GM23338 (cell line): ENCODE data around the gene FRYL. TPM values are rescaled to one million over a fixed set of nuclear protein-coding genes. Genes with fewer than 3 reads are reported as not detected.

Experiments
- ATAC-seq: fragments of 200-7000 bp; cut with Tn5 transposase; 3 replicates; pipeline ENCODE4 v1.9.1; 2020
- DNase-seq: peaks from one replicate; pipeline ENCODE4 v3.0.0-alpha.2; 2015; ENCODE audit warnings: low spot score
- H2AFZ ChIP-seq: fragments of 200-600 bp; sonication (generic); 2 replicates; pipeline ENCODE4 v1.8.0; 2016; ENCODE audit warnings: antibody characterized with exemption, mild to moderate bottlenecking, moderate library complexity
- H3F3A ChIP-seq: fragments of 200-600 bp; sonication (generic); replicated peaks from 2 replicates; pipeline ENCODE4 v1.8.0; 2017; ENCODE audit warnings: antibody characterized with exemption, mixed run types, low read depth
- H3K27ac ChIP-seq: fragments of 200-600 bp; sonication (generic); 2 replicates; pipeline ENCODE4 v1.6.1; 2016; ENCODE audit warnings: low read depth
- H3K27me3 ChIP-seq: fragments of 200-600 bp; sonication (generic); 2 replicates; pipeline ENCODE4 v1.8.0; 2016; ENCODE audit warnings: mild to moderate bottlenecking, mixed run types, moderate library complexity; ENCODE audit not compliant: insufficient read depth
- H3K36me3 ChIP-seq: fragments of 200-600 bp; sonication (generic); 2 replicates; pipeline ENCODE4 v1.8.0; 2016; ENCODE audit warnings: mild to moderate bottlenecking; ENCODE audit not compliant: insufficient read depth
- H3K4me1 ChIP-seq: fragments of 200-600 bp; sonication (generic); 2 replicates; pipeline ENCODE4 v1.8.0; 2016; ENCODE audit warnings: mild to moderate bottlenecking, moderate library complexity; ENCODE audit not compliant: insufficient read depth
- H3K4me2 ChIP-seq: fragments of 200-600 bp; sonication (generic); 2 replicates; pipeline ENCODE4 v1.7.1; 2017; ENCODE audit warnings: mixed run types
- H3K4me3 ChIP-seq: fragments of 200-600 bp; sonication (generic); 2 replicates; pipeline ENCODE4 v1.6.1; 2016; ENCODE audit warnings: mixed run types
- H3K79me2 ChIP-seq: fragments of 200-600 bp; sonication (generic); replicated peaks from 2 replicates; pipeline ENCODE4 v1.8.0; 2017; ENCODE audit warnings: mild to moderate bottlenecking; ENCODE audit not compliant: insufficient read depth
- H3K9me2 ChIP-seq: fragments of 200-600 bp; sonication (generic); 2 replicates; pipeline ENCODE4 v1.8.0; 2017; ENCODE audit not compliant: insufficient read depth
- H4K20me1 ChIP-seq: fragments of 200-600 bp; sonication (generic); replicated peaks from 2 replicates; pipeline ENCODE4 v1.8.0; 2017; ENCODE audit warnings: mild to moderate bottlenecking; ENCODE audit not compliant: insufficient read depth
- H3K27ac Mint-ChIP-seq: 2 replicates; pipeline ENCODE4 v1.8.0; 2020; ENCODE audit warnings: inconsistent platforms, mild to moderate bottlenecking, moderate library complexity, mixed read lengths
- H3K27me3 Mint-ChIP-seq: 3 replicates; pipeline ENCODE4 v1.8.0; 2022; ENCODE audit warnings: low read depth, mild to moderate bottlenecking, moderate library complexity, mixed read lengths, inconsistent platforms; ENCODE audit not compliant: insufficient read depth, poor library complexity
- H3K36me3 Mint-ChIP-seq: 3 replicates; pipeline ENCODE4 v1.8.0; 2021; ENCODE audit warnings: low read depth, mild to moderate bottlenecking, inconsistent platforms, moderate library complexity, mixed read lengths
- H3K4me1 Mint-ChIP-seq: 3 replicates; pipeline ENCODE4 v1.8.0; 2020; ENCODE audit warnings: mild to moderate bottlenecking, inconsistent platforms, mixed read lengths
- H3K4me3 Mint-ChIP-seq: 3 replicates; pipeline ENCODE4 v1.8.0; 2021; ENCODE audit warnings: moderate library complexity, mild to moderate bottlenecking, inconsistent platforms, mixed read lengths
- H3K9me3 Mint-ChIP-seq: 3 replicates; pipeline ENCODE4 v1.8.0; 2020; ENCODE audit warnings: moderate library complexity, mild to moderate bottlenecking, inconsistent platforms, mixed read lengths
- CREB1 ChIP-seq: fragments of 250-450 bp; sonication (Bioruptor Pico); IDR thresholded peaks from 2 replicates; pipeline ENCODE4 v1.5.0; 2020; ENCODE audit warnings: low read depth, mild to moderate bottlenecking, moderate library complexity
- EZH2 ChIP-seq: fragments of 200-600 bp; sonication (generic); IDR thresholded peaks from one replicate; pipeline ENCODE4 v1.8.0; 2017; ENCODE audit warnings: antibody characterized with exemption, mild to moderate bottlenecking, low read depth; ENCODE audit not compliant: unreplicated experiment
- EZH2phosphoT487 ChIP-seq: fragments of 200-600 bp; sonication (generic); IDR thresholded peaks from one replicate; pipeline ENCODE4 v1.8.1; 2018; ENCODE audit warnings: antibody characterized with exemption; ENCODE audit not compliant: unreplicated experiment
- JUNB ChIP-seq: IDR thresholded peaks from one replicate; pipeline ENCODE4 v1.6.1; 2016; ENCODE audit warnings: antibody characterized with exemption; ENCODE audit not compliant: unreplicated experiment
- NANOG ChIP-seq: IDR thresholded peaks from 2 replicates; pipeline ENCODE4 v1.6.1; 2016; ENCODE audit warnings: antibody characterized with exemption, borderline replicate concordance
- POLR2AphosphoS5 ChIP-seq: IDR thresholded peaks from 2 replicates; pipeline ENCODE4 v1.6.1; 2016; ENCODE audit warnings: antibody characterized with exemption, low read depth
- STAT1 ChIP-seq: IDR thresholded peaks from one replicate; pipeline ENCODE4 v1.6.1; 2016; ENCODE audit warnings: antibody characterized with exemption; ENCODE audit not compliant: unreplicated experiment
- ZNF114 ChIP-seq: fragments of 250-450 bp; sonication (Bioruptor Pico); IDR thresholded peaks from 2 replicates; pipeline ENCODE4 v1.5.0; 2020; ENCODE audit warnings: mild to moderate bottlenecking, moderate library complexity
- ZNF331 ChIP-seq: fragments of 250-450 bp; sonication (Bioruptor Pico); IDR thresholded peaks from 2 replicates; pipeline ENCODE4 v1.5.0; 2020; ENCODE audit warnings: low read depth, mild to moderate bottlenecking, moderate library complexity
- polyA plus RNA-seq: library from polyadenylated mRNA; unstranded; fragments of >200 nt; fragmentation: Nextera tagmentation; extraction: Ambion mirVana; gene quantifications from 2 replicates; pipeline ENCODE4 v1.2.1, GENCODE V29; 2016
- total RNA-seq: library from RNA; depleted of rRNA; stranded (reverse); fragments of >200 nt; shearing (Covaris generic); gene quantifications from 2 replicates; pipeline ENCODE4 v1.2.3, GENCODE V29; 2014
- TF ChIP-seq, protein P1 (sequence below), 2 experiments: fragments of 200-600 bp in 1 of 2; sonication (generic) in 1 of 2; conservative IDR thresholded peaks; 2 replicates each; pipeline versions ENCODE4 v1.5.1 to v1.6.1; 2016 to 2017; ENCODE audit warnings: antibody characterized with exemption in 2 of 2, low read depth in 2 of 2, mild to moderate bottlenecking in 2 of 2, moderate library complexity in 1 of 2
- TF ChIP-seq, protein P2 (sequence below): IDR thresholded peaks from one replicate; pipeline ENCODE4 v1.6.1; 2018; ENCODE audit warnings: antibody characterized with exemption; ENCODE audit not compliant: unreplicated experiment
- TF ChIP-seq, protein P3 (sequence below): fragments of 250-450 bp; sonication (Bioruptor Pico); IDR thresholded peaks from 2 replicates; pipeline ENCODE4 v1.5.0; 2020; ENCODE audit warnings: mild to moderate bottlenecking, moderate library complexity
- TF ChIP-seq, protein P4 (sequence below): IDR thresholded peaks from 2 replicates; pipeline ENCODE4 v1.6.1; 2016; ENCODE audit warnings: antibody characterized with exemption

Gene FRYL
- total and polyA plus RNA-seq, 2 experiments from 2014 or later: 30.7 to 53.3 TPM

DNA sequence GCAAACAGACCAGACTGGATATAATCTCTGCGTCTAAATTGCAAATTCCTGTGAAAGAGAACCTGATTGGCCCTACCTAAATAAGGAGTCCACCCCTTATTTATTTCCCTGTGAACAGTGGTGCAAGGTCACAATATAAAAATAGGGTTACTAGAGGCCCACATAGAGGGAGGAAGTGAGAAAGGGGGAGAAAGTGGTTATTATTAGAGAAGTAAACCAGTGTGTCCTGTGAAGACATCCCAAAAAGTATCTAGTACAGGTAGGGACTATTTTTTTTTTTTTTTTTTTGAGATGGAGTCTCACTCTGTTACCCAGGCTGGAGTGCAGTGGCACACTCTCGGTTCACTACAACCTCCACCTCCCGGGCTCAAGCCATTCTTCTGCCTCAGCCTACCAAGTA is 15.0 kb upstream of the FRYL start:
- H2AFZ ChIP-seq: no peak overlapping the region
- H4K20me1 ChIP-seq: no peaks in the 10 kb centered on the region
- no peak overlapping the region for H3K4me2 ChIP-seq
- H3K27me3 ChIP-seq: no peaks in the 10 kb centered on the region
- no peak overlapping the region for H3K4me3 Mint-ChIP-seq
- peaks cover 4% of the 10 kb centered on the region for H3K27me3 Mint-ChIP-seq
- peaks cover 3% of the 10 kb centered on the region; the same call in 1 of the 2 replicates for H3K4me1 ChIP-seq
- H3K36me3 Mint-ChIP-seq: no peaks in the 10 kb centered on the region
- no peaks in the 10 kb centered on the region; the same call in 1 of the 2 replicates for H3K9me2 ChIP-seq
- TF ChIP-seq EZH2 (no peak), STAT1 (no peak), EZH2phosphoT487 (no peak), NANOG (no peak), CREB1 (CRISPR knock-in tag) (no peak), JUNB (no peak), POLR2AphosphoS5 (no peak), ZNF114 (CRISPR knock-in tag) (no peak), ZNF331 (CRISPR knock-in tag) (no peak)
- TF ChIP-seq, protein P1, sequence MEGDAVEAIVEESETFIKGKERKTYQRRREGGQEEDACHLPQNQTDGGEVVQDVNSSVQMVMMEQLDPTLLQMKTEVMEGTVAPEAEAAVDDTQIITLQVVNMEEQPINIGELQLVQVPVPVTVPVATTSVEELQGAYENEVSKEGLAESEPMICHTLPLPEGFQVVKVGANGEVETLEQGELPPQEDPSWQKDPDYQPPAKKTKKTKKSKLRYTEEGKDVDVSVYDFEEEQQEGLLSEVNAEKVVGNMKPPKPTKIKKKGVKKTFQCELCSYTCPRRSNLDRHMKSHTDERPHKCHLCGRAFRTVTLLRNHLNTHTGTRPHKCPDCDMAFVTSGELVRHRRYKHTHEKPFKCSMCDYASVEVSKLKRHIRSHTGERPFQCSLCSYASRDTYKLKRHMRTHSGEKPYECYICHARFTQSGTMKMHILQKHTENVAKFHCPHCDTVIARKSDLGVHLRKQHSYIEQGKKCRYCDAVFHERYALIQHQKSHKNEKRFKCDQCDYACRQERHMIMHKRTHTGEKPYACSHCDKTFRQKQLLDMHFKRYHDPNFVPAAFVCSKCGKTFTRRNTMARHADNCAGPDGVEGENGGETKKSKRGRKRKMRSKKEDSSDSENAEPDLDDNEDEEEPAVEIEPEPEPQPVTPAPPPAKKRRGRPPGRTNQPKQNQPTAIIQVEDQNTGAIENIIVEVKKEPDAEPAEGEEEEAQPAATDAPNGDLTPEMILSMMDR (conservative IDR thresholded peaks at IDR 0.05; ENCODE audit: low read depth in 2 of 2): no peak
- TF ChIP-seq, protein P2, sequence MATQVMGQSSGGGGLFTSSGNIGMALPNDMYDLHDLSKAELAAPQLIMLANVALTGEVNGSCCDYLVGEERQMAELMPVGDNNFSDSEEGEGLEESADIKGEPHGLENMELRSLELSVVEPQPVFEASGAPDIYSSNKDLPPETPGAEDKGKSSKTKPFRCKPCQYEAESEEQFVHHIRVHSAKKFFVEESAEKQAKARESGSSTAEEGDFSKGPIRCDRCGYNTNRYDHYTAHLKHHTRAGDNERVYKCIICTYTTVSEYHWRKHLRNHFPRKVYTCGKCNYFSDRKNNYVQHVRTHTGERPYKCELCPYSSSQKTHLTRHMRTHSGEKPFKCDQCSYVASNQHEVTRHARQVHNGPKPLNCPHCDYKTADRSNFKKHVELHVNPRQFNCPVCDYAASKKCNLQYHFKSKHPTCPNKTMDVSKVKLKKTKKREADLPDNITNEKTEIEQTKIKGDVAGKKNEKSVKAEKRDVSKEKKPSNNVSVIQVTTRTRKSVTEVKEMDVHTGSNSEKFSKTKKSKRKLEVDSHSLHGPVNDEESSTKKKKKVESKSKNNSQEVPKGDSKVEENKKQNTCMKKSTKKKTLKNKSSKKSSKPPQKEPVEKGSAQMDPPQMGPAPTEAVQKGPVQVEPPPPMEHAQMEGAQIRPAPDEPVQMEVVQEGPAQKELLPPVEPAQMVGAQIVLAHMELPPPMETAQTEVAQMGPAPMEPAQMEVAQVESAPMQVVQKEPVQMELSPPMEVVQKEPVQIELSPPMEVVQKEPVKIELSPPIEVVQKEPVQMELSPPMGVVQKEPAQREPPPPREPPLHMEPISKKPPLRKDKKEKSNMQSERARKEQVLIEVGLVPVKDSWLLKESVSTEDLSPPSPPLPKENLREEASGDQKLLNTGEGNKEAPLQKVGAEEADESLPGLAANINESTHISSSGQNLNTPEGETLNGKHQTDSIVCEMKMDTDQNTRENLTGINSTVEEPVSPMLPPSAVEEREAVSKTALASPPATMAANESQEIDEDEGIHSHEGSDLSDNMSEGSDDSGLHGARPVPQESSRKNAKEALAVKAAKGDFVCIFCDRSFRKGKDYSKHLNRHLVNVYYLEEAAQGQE: no peak
- TF ChIP-seq, protein P3, sequence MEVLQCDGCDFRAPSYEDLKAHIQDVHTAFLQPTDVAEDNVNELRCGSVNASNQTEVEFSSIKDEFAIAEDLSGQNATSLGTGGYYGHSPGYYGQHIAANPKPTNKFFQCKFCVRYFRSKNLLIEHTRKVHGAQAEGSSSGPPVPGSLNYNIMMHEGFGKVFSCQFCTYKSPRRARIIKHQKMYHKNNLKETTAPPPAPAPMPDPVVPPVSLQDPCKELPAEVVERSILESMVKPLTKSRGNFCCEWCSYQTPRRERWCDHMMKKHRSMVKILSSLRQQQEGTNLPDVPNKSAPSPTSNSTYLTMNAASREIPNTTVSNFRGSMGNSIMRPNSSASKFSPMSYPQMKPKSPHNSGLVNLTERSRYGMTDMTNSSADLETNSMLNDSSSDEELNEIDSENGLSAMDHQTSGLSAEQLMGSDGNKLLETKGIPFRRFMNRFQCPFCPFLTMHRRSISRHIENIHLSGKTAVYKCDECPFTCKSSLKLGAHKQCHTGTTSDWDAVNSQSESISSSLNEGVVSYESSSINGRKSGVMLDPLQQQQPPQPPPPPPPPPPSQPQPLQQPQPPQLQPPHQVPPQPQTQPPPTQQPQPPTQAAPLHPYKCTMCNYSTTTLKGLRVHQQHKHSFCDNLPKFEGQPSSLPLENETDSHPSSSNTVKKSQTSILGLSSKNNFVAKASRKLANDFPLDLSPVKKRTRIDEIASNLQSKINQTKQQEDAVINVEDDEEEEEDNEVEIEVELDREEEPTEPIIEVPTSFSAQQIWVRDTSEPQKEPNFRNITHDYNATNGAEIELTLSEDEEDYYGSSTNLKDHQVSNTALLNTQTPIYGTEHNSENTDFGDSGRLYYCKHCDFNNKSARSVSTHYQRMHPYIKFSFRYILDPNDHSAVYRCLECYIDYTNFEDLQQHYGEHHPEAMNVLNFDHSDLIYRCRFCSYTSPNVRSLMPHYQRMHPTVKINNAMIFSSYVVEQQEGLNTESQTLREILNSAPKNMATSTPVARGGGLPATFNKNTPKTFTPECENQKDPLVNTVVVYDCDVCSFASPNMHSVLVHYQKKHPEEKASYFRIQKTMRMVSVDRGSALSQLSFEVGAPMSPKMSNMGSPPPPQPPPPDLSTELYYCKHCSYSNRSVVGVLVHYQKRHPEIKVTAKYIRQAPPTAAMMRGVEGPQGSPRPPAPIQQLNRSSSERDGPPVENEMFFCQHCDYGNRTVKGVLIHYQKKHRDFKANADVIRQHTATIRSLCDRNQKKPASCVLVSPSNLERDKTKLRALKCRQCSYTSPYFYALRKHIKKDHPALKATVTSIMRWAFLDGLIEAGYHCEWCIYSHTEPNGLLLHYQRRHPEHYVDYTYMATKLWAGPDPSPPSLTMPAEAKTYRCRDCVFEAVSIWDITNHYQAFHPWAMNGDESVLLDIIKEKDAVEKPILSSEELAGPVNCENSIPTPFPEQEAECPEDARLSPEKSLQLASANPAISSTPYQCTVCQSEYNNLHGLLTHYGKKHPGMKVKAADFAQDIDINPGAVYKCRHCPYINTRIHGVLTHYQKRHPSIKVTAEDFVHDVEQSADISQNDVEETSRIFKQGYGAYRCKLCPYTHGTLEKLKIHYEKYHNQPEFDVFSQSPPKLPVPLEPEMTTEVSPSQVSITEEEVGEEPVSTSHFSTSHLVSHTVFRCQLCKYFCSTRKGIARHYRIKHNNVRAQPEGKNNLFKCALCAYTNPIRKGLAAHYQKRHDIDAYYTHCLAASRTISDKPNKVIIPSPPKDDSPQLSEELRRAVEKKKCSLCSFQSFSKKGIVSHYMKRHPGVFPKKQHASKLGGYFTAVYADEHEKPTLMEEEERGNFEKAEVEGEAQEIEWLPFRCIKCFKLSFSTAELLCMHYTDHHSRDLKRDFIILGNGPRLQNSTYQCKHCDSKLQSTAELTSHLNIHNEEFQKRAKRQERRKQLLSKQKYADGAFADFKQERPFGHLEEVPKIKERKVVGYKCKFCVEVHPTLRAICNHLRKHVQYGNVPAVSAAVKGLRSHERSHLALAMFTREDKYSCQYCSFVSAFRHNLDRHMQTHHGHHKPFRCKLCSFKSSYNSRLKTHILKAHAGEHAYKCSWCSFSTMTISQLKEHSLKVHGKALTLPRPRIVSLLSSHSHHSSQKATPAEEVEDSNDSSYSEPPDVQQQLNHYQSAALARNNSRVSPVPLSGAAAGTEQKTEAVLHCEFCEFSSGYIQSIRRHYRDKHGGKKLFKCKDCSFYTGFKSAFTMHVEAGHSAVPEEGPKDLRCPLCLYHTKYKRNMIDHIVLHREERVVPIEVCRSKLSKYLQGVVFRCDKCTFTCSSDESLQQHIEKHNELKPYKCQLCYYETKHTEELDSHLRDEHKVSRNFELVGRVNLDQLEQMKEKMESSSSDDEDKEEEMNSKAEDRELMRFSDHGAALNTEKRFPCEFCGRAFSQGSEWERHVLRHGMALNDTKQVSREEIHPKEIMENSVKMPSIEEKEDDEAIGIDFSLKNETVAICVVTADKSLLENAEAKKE: no peak
- TF ChIP-seq, protein P4, sequence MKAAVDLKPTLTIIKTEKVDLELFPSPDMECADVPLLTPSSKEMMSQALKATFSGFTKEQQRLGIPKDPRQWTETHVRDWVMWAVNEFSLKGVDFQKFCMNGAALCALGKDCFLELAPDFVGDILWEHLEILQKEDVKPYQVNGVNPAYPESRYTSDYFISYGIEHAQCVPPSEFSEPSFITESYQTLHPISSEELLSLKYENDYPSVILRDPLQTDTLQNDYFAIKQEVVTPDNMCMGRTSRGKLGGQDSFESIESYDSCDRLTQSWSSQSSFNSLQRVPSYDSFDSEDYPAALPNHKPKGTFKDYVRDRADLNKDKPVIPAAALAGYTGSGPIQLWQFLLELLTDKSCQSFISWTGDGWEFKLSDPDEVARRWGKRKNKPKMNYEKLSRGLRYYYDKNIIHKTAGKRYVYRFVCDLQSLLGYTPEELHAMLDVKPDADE: no peak
- peaks cover 13% of the 10 kb centered on the region; the same call in 2 of the 3 replicates for H3K4me1 Mint-ChIP-seq
- H3K36me3 ChIP-seq: no peaks in the 10 kb centered on the region
- H3K27ac Mint-ChIP-seq: no peak overlapping the region
- H3K27ac ChIP-seq: no peak overlapping the region
- H3K79me2 ChIP-seq: no peaks in the 10 kb centered on the region
- ATAC-seq (no peak), DNase-seq (no peak)
- H3F3A ChIP-seq: no peaks in the 10 kb centered on the region
- H3K9me3 Mint-ChIP-seq: no peaks in the 10 kb centered on the region
- no peak overlapping the region for H3K4me3 ChIP-seq
